Stimulated activated CD4-positive, alpha-beta T cell treated with anti-CD3 and anti-CD28 coated beads, Interleukin-1b, Interleukin-23, amount 100 ng/mL, for 1 hour (primary cell): ENCODE data around the gene PLPPR5.

Experiments used
- DNase-seq, 2 donors: peaks; one replicate each; pipeline ENCODE4 v3.0.0-alpha.2; 2020; ENCODE audit warnings: low read depth in 2 of 2

PLPPR5 gene

DNA sequence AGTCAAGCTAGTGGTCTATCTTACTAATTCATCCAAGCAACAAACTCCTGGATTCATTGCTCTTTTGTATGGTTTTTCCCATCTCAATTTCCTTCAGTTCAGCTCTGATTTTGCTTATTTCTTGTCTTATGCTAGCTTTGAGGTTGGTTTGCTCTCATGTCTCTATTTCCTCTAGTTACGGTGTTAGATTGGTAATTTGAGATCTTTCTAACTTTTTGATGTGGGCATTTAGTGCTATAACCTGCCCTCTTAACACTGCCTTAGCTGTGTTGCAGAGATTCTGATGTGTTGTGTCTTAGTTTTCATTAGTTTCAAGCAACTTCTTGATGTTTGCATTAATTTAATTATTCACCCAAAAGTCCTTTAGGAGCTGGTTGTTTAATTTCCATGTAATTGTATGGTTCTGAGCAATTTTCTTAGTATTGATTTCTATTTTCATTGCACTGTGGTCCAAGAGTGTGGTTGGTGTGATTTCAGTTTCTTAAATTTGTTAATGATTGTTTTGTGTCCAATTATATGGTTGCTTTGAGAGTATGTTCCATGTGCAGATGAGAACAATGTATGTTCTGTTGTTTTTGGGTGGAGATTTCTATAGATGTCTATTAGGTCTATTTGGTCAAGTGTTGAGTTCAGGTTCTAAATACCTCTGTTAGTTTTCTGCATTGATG lies 154.6 kb downstream of the PLPPR5 start:
- DNase-seq: no peak

DNA sequence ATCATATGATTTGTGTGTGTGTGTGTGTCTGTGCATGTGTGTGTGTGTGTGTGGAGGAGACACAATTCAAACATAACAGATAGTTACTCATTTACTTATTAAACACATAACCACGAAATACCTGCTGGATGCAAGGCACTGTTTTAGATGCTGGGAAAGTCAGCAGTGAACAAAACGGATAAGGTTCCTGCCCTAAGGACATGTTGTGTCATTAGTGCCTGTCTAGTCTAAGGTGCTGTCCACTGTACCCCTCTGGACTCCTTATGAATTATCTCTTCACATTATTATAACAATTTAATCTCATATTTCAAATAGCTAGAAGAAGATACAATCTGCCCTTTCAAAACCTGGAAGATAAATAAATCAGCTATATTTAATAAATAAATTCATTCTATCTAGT lies 162.4 kb downstream of the PLPPR5 start:
- DNase-seq: no peak
